H9 (cell line): Measurements from ENCODE around the gene SMARCA1. TPM values are rescaled to one million over a fixed set of nuclear protein-coding genes. Genes with fewer than 3 reads are reported as not detected.

ENCODE experiments used
- DNase-seq: peaks from one replicate; pipeline ENCODE4 v3.0.0-alpha.2; 2017
- H2AFZ ChIP-seq: one replicate; pipeline ENCODE4 v1.6.1; 2013; ENCODE audit warnings: mild to moderate bottlenecking, low read length, control low read depth, moderate library complexity
- H2AK5ac ChIP-seq: 2 replicates; pipeline ENCODE4 v1.6.1; 2013; ENCODE audit warnings: low read length, control low read depth, mixed read lengths; ENCODE audit not compliant: insufficient read length
- H2BK120ac ChIP-seq: one replicate; pipeline ENCODE4 v1.6.1; 2013; ENCODE audit warnings: low read depth, mild to moderate bottlenecking, low read length, control low read depth, inconsistent platforms; ENCODE audit not compliant: poor library complexity, severe bottlenecking
- H2BK12ac ChIP-seq: 2 replicates; pipeline ENCODE4 v1.6.1; 2013; ENCODE audit warnings: low read length, control low read depth, mixed read lengths, low read depth; ENCODE audit not compliant: insufficient read length
- H2BK15ac ChIP-seq: 2 replicates; pipeline ENCODE4 v1.6.1; 2013; ENCODE audit warnings: low read depth, low read length, control low read depth
- H2BK20ac ChIP-seq: one replicate; pipeline ENCODE4 v1.6.1; 2013; ENCODE audit warnings: low read depth, mild to moderate bottlenecking, low read length, control low read depth, inconsistent platforms; ENCODE audit not compliant: poor library complexity, severe bottlenecking
- H2BK5ac ChIP-seq: 2 replicates; pipeline ENCODE4 v1.6.1; 2013; ENCODE audit warnings: low read length, control low read depth, mixed read lengths; ENCODE audit not compliant: insufficient read length
- H3K14ac ChIP-seq: 2 replicates; pipeline ENCODE4 v1.6.1; 2013; ENCODE audit warnings: low read length, control low read depth; ENCODE audit not compliant: insufficient read depth
- H3K18ac ChIP-seq: 2 replicates; pipeline ENCODE4 v1.6.1; 2013; ENCODE audit warnings: low read depth, mild to moderate bottlenecking, mixed read lengths, low read length, control low read depth; ENCODE audit not compliant: insufficient read length
- H3K23ac ChIP-seq: 2 replicates; pipeline ENCODE4 v1.6.1; 2013; ENCODE audit warnings: low read length, control low read depth, mixed read lengths, low read depth; ENCODE audit not compliant: insufficient read length
- H3K23me2 ChIP-seq: 2 replicates; pipeline ENCODE4 v1.6.1; 2013; ENCODE audit warnings: low read depth, mild to moderate bottlenecking, mixed read lengths, low read length, control low read depth; ENCODE audit not compliant: insufficient read length, poor library complexity, severe bottlenecking
- H3K27ac ChIP-seq: 2 replicates; pipeline ENCODE4 v1.5.1; 2013; ENCODE audit warnings: low read length, control low read depth, mixed read lengths, low read depth; ENCODE audit not compliant: insufficient read length
- H3K27me3 ChIP-seq: 2 replicates; pipeline ENCODE4 v1.6.1; 2013; ENCODE audit warnings: low read length, control low read depth, inconsistent platforms; ENCODE audit not compliant: insufficient read depth
- H3K4ac ChIP-seq: 2 replicates; pipeline ENCODE4 v1.6.1; 2013; ENCODE audit warnings: low read depth, mild to moderate bottlenecking, control low read depth, inconsistent platforms, low read length, moderate library complexity
- H3K4me1 ChIP-seq: 2 replicates; pipeline ENCODE4 v1.6.1; 2013; ENCODE audit warnings: low read length, control low read depth, inconsistent platforms; ENCODE audit not compliant: insufficient read depth
- H3K4me2 ChIP-seq: 2 replicates; pipeline ENCODE4 v1.6.1; 2013; ENCODE audit warnings: low read length, control low read depth, mixed read lengths; ENCODE audit not compliant: insufficient read length, insufficient read depth
- H3K56ac ChIP-seq: 2 replicates; pipeline ENCODE4 v1.6.1; 2013; ENCODE audit warnings: low read depth, mild to moderate bottlenecking, mixed read lengths, low read length, control low read depth; ENCODE audit not compliant: insufficient read length
- H3K79me1 ChIP-seq: 2 replicates; pipeline ENCODE4 v1.6.1; 2013; ENCODE audit warnings: low read depth, mild to moderate bottlenecking, moderate library complexity, low read length, control low read depth, inconsistent platforms; ENCODE audit not compliant: insufficient read depth, poor library complexity, severe bottlenecking
- H3K79me2 ChIP-seq: 2 replicates; pipeline ENCODE4 v1.6.1; 2013; ENCODE audit warnings: low read length, control low read depth, inconsistent platforms; ENCODE audit not compliant: insufficient read depth
- H3K9ac ChIP-seq: 2 replicates; pipeline ENCODE4 v1.6.1; 2013; ENCODE audit warnings: low read length, control low read depth, mixed read lengths; ENCODE audit not compliant: insufficient read length; ENCODE audit errors: extremely low read depth
- H3K9me3 ChIP-seq: one replicate; pipeline ENCODE4 v1.6.1; 2013; ENCODE audit warnings: low read depth, low read length, inconsistent platforms; ENCODE audit not compliant: control insufficient read depth
- H3T11ph ChIP-seq: one replicate; pipeline ENCODE4 v1.6.1; 2013; ENCODE audit warnings: mild to moderate bottlenecking, low read length, control low read depth, inconsistent platforms
- H4K20me1 ChIP-seq: one replicate; pipeline ENCODE4 v1.6.1; 2013; ENCODE audit not compliant: control insufficient read depth, insufficient read length, insufficient read depth
- H4K5ac ChIP-seq: 2 replicates; pipeline ENCODE4 v1.6.1; 2013; ENCODE audit warnings: low read depth, mild to moderate bottlenecking, mixed read lengths, low read length, control low read depth; ENCODE audit not compliant: insufficient read length
- H4K8ac ChIP-seq: replicated peaks from 2 replicates; pipeline ENCODE4 v1.6.1; 2013; ENCODE audit warnings: low read length, control low read depth, mixed read lengths, low read depth; ENCODE audit not compliant: insufficient read length
- H4K91ac ChIP-seq: 2 replicates; pipeline ENCODE4 v1.6.1; 2013; ENCODE audit warnings: low read depth, mild to moderate bottlenecking, moderate library complexity, mixed read lengths, low read length, control low read depth; ENCODE audit not compliant: insufficient read length
- H3K27ac Mint-ChIP-seq, 3 experiments: 2 replicates in 2 of 3; 3 replicates in 1 of 3; pipeline ENCODE4 v1.8.0; 2020 to 2021; ENCODE audit warnings: mixed read lengths in 3 of 3, mild to moderate bottlenecking in 1 of 3, moderate library complexity in 1 of 3
- H3K27me3 Mint-ChIP-seq: 2 replicates; pipeline ENCODE4 v1.8.0; 2021; ENCODE audit warnings: low read depth, mild to moderate bottlenecking, moderate library complexity, mixed read lengths
- H3K36me3 Mint-ChIP-seq, 3 experiments: 2 replicates in 2 of 3; 3 replicates in 1 of 3; pipeline ENCODE4 v1.8.0; 2020 to 2021; ENCODE audit warnings: low read depth in 3 of 3, mixed read lengths in 3 of 3; ENCODE audit not compliant: insufficient read depth in 1 of 3
- H3K4me1 Mint-ChIP-seq, 2 experiments: 2 replicates each; pipeline ENCODE4 v1.8.0; 2020; ENCODE audit warnings: mixed read lengths in 2 of 2
- H3K4me3 Mint-ChIP-seq, 2 experiments: 2 replicates in 1 of 2; 3 replicates in 1 of 2; pipeline ENCODE4 v1.8.0; 2020 to 2021; ENCODE audit warnings: mild to moderate bottlenecking in 2 of 2, mixed read lengths in 2 of 2, moderate library complexity in 1 of 2
- H3K9me3 Mint-ChIP-seq, 2 experiments: 2 replicates in 1 of 2; 3 replicates in 1 of 2; pipeline ENCODE4 v1.8.0; 2020; ENCODE audit warnings: mild to moderate bottlenecking in 2 of 2, mixed read lengths in 2 of 2, moderate library complexity in 1 of 2
- CTCF ChIP-seq: fragments of 200-600 bp; sonication (generic); conservative IDR thresholded peaks from 3 replicates; pipeline ENCODE4 v1.8.0; 2021; ENCODE audit warnings: antibody characterized with exemption, mild to moderate bottlenecking
- WGBS: extraction: QIAGEN DNeasy Blood & Tissue Kit; methylation state at CpG from one replicate; pipeline ENCODE4 v1.1.7; 2013; ENCODE audit warnings: missing lambda C conversion rate, low lambda C conversion rate, mixed read lengths; ENCODE audit not compliant: insufficient read length; ENCODE audit errors: extremely low coverage; 5-methylcytosine and 5-hydroxymethylcytosine counted together
- total RNA-seq: library from RNA; stranded (reverse); gene quantifications from 2 replicates; pipeline ENCODE4 v1.2.1, GENCODE V29; 2021

The SMARCA1 gene
- total RNA-seq, 1 experiment from 2014 or later, result 105 TPM

- Histone ChIP-seq H4K8ac (no peak overlapping the region), H4K91ac (no peak overlapping the region), H2AK5ac (no peak overlapping the region), H4K5ac (no peak overlapping the region), H3K18ac (no peak overlapping the region), H3K9ac (no peak overlapping the region), H3K56ac (no peak overlapping the region), H2AFZ (no peak overlapping the region), H2BK12ac (no peak overlapping the region), H2BK5ac (no peak overlapping the region), H3K27ac (no peak overlapping the region), H3K4me1 (no peaks in the 10 kb centered on the region), H3K9me3 (no peaks in the 10 kb centered on the region), H3K4ac (no peak overlapping the region), H3K79me2 (no peaks in the 10 kb centered on the region), H3K14ac (no peak overlapping the region), H2BK20ac (no peak overlapping the region), H3K23ac (no peak overlapping the region), H3K79me1 (no peaks in the 10 kb centered on the region), H3K4me2 (no peak overlapping the region), H3K27me3 (no peaks in the 10 kb centered on the region), H3K23me2 (no peaks in the 10 kb centered on the region), H3T11ph (no peak overlapping the region), H2BK120ac (no peak overlapping the region), H2BK15ac (no peak overlapping the region), H4K20me1 (no peaks in the 10 kb centered on the region)
- Mint-ChIP-seq H3K27me3 (peaks cover 12% of the 10 kb centered on the region), H3K4me3 (no peak overlapping the region), H3K9me3 (no peaks in the 10 kb centered on the region), H3K4me1 (no peaks in the 10 kb centered on the region), H3K36me3 (no peaks in the 10 kb centered on the region), H3K27ac (no peak overlapping the region)
- no peak for TF ChIP-seq CTCF
- no CpG with 5 or more reads among the region's 5 CpGs for WGBS
- no peak for DNase-seq
Measured at GRCh38 chrX:129530410-129530809, 7.1 kb upstream of the SMARCA1 start.
